ES-I3 (cell line): Measurements from ENCODE around the gene PELI3.
"Not testable (repeated sequence)": the region's sequence is repeated elsewhere in the genome, so short reads cannot be mapped to it uniquely, and the experiment has no call there.

ENCODE experiments used
- H3K36me3 ChIP-seq: 2 replicates; pipeline ENCODE4 v1.6.1; 2013; ENCODE audit warnings: mild to moderate bottlenecking, low read length, control low read depth, moderate library complexity; ENCODE audit not compliant: insufficient read depth
- H3K4me1 ChIP-seq: 2 replicates; pipeline ENCODE4 v1.6.1; 2013; ENCODE audit warnings: mild to moderate bottlenecking, control low read depth, low read length; ENCODE audit not compliant: insufficient read depth
- H3K9ac ChIP-seq: 2 replicates; pipeline ENCODE4 v1.6.1; 2013; ENCODE audit warnings: low read depth, mild to moderate bottlenecking, low read length, moderate library complexity
- H3K9me3 ChIP-seq: 2 replicates; pipeline ENCODE4 v1.6.1; 2013; ENCODE audit warnings: mild to moderate bottlenecking, low read length, moderate library complexity; ENCODE audit not compliant: control insufficient read depth, insufficient read depth

PELI3 gene

DNA sequence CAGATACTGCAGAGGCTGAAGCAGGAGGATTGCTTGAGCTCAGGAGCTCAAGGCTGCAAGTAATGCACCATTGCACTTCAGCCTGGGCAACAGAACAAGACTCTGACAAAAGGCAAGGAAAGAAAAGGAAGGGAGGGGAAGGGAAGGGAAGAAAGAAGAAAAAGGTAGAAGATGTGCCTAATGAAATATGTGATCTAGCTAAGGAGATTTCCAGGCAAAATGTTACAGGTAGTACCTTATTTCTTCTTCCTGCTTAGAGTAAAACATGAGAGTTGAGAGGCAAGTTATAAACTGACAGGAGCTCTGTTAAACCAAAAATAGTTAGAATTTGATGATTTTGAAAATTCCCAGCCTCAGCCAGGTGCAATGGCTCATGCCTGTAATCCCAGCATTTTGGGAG, 4.7 kb upstream of the PELI3 start:
- Histone ChIP-seq H3K36me3 (no peaks in the 10 kb centered on the region), H3K4me1 (no peaks in the 10 kb centered on the region), H3K9me3 (no peaks in the 10 kb centered on the region), H3K9ac (no peak overlapping the region)

DNA sequence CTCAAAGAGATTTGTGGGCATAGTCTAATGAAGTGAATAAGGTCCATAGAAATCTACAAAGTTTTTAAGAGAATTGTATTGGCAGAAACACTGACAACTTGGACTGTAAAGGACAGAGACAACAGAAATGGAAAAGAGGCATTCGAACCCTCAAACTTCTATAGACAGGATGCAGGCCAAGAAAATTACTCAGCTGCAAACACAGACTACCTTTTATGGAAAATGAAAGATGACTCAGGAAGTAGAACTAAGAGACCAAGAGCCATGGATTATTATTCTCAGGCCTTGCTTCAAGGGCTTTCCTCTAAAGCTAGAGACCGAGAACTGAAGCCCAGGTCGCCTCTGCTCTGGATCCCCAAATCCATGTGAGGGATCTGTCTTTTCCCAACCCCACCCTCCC, 3.8 kb upstream of the PELI3 start:
- H3K36me3 ChIP-seq = no peaks in the 10 kb centered on the region
- H3K9me3 ChIP-seq = no peaks in the 10 kb centered on the region
- no peaks in the 10 kb centered on the region for H3K4me1 ChIP-seq
- H3K9ac ChIP-seq = no peak overlapping the region

DNA sequence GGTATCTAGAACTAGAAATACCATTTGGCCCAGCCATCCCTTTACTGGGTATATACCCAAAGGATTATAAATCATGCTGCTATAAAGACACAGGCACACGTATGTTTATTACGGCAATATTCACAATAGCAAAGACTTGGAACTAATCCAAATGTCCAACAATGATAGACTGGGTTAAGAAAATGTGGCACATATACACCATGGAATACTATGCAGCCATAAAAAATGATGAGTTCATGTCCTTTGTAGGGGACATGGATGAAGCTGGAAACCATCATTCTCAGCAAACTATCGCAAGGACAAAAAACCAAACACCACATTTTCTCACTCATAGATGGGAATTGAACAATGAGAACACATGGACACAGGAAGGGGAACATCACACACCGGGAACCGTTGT, 2.6 kb upstream of the PELI3 start:
- H3K4me1 ChIP-seq, H3K9ac ChIP-seq, H3K36me3 ChIP-seq, H3K9me3 ChIP-seq: not testable (repeated sequence)

- peaks cover 5% of the 10 kb centered on the region; the same call in 1 of the 2 replicates for H3K4me1 ChIP-seq
- no peaks in the 10 kb centered on the region for H3K9me3 ChIP-seq
- no peaks in the 10 kb centered on the region for H3K36me3 ChIP-seq
- H3K9ac ChIP-seq = no peak overlapping the region
Observed at GRCh38 chr11:66464916-66465315, 1.8 kb upstream of the PELI3 start.

GRCh38 chr11:66465373-66466224, 1.1 kb upstream of the PELI3 start:
- peak overlapping the region; percentile 93; the same call in 1 of the 2 replicates for H3K9ac ChIP-seq
- H3K4me1 ChIP-seq = peaks cover 11% of the 10 kb centered on the region; the same call in 1 of the 2 replicates

GRCh38 chr11:66467034-66467659, 442 bp downstream of the PELI3 start:
- Histone ChIP-seq H3K36me3 (no peaks in the 10 kb centered on the region), H3K9ac (peak overlapping the region; percentile 93; the same call in 1 of the 2 replicates), H3K4me1 (peaks cover 11% of the 10 kb centered on the region; the same call in 1 of the 2 replicates), H3K9me3 (no peaks in the 10 kb centered on the region)

More at GRCh38 chr11:66465373-66466224, 1.1 kb upstream of the PELI3 start:
- H3K9me3 ChIP-seq = no peaks in the 10 kb centered on the region
- H3K36me3 ChIP-seq = no peaks in the 10 kb centered on the region

DNA sequence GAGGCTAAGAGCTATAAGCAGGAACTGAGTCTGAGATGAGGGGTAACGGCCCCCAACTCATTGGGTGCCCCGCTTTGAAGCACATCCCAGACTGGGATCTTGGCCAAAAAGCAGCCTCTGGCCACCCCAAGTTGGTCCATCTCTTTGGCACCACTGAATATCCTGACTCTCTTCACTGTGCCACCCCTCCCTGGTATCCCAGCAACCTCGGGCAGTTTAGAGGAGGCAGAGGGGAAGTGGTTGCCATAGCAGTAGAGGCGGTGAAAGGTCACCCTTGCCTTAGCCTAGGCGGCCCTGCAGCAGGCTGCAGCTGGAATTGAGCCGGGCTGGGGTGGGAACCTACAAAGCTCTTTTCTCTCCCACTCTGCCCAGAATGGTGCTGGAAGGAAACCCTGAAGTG, 1.1 kb downstream of the PELI3 start:
- Histone ChIP-seq H3K9me3 (no peaks in the 10 kb centered on the region), H3K4me1 (peaks cover 11% of the 10 kb centered on the region; the same call in 1 of the 2 replicates), H3K9ac (peak overlapping the region; percentile 93; the same call in 1 of the 2 replicates), H3K36me3 (no peaks in the 10 kb centered on the region)

DNA sequence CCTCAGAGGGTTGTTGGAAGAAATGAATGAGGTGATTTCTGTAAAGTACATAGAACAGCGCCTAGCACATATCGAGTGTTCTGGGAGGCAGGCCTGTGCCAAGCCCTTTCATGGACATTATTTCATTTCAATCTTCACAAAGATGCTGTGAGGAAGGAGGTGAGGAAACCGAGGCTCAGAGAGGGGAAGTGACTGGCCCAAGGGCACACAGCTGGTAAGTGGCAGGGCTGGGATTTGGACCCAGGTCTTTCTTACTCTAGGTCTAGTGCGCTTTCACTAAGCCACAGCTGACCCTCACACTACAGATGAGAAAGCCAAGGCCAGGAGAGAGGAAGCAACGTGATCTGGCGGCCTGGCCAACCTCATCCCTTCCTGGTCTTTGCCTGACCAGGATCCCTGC, 2.0 kb downstream of the PELI3 start:
- peaks cover 11% of the 10 kb centered on the region; the same call in 1 of the 2 replicates for H3K4me1 ChIP-seq
- no peaks in the 10 kb centered on the region for H3K36me3 ChIP-seq
- H3K9ac ChIP-seq = no peak overlapping the region
- no peaks in the 10 kb centered on the region for H3K9me3 ChIP-seq

- Histone ChIP-seq H3K36me3 (peaks cover 2% of the 10 kb centered on the region; the same call in 1 of the 2 replicates), H3K9ac (no peak overlapping the region), H3K9me3 (no peaks in the 10 kb centered on the region), H3K4me1 (peaks cover 11% of the 10 kb centered on the region; the same call in 1 of the 2 replicates)
Observed at GRCh38 chr11:66469441-66469840, 2.7 kb downstream of the PELI3 start.

DNA sequence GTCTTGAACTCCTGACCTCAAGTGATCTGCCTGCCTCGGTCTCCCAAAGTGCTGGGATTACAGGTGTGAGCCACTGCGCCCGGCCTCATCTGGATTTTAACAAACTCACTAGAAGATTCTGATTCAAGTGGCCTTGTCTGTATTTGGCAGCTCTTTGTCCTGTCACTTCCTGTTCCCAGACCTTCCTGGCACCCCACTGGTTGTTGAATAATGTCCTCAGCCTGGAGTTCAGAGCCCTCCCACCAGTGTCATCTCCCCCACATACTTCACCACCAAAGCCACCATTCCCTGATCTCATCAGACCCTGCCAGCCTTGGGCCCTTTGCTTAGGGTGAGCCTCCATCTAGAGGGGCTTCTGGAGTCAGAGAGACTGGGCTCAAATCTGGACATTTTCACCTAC, 3.3 kb downstream of the PELI3 start:
- H3K36me3 ChIP-seq = peaks cover 2% of the 10 kb centered on the region; the same call in 1 of the 2 replicates
- no peak overlapping the region for H3K9ac ChIP-seq
- no peaks in the 10 kb centered on the region for H3K9me3 ChIP-seq
- peaks cover 11% of the 10 kb centered on the region; the same call in 1 of the 2 replicates for H3K4me1 ChIP-seq

DNA sequence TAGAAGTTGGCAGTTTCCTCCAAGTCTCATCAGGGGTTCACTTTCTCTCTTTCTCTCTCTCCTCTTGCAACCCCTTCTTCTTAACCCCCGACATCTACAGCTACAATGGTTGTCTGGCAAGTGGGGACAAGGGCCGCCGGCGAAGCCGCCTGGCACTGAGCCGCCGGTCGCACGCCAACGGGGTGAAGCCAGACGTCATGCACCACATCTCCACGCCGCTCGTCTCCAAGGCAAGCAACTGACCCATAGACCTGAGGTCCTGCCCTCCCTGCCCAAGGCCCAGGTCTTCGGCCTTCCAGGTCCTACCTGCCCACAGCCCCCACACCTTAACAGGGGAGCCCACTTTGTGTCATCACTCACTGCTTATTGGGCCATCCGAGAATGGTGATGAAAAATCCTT, 4.4 kb downstream of the PELI3 start:
- H3K9ac ChIP-seq = no peak overlapping the region
- H3K36me3 ChIP-seq = peaks cover 2% of the 10 kb centered on the region; the same call in 1 of the 2 replicates
- peaks cover 11% of the 10 kb centered on the region; the same call in 1 of the 2 replicates for H3K4me1 ChIP-seq
- H3K9me3 ChIP-seq = no peaks in the 10 kb centered on the region

- Histone ChIP-seq H3K9me3 (no peaks in the 10 kb centered on the region), H3K9ac (no peak overlapping the region), H3K4me1 (peaks cover 16% of the 10 kb centered on the region; the same call in 1 of the 2 replicates), H3K36me3 (peaks cover 2% of the 10 kb centered on the region; the same call in 1 of the 2 replicates)
Observed at GRCh38 chr11:66472054-66472453, 5.3 kb downstream of the PELI3 start.

GRCh38 chr11:66473167-66473566, 6.5 kb downstream of the PELI3 start:
- Histone ChIP-seq H3K4me1 (peaks cover 16% of the 10 kb centered on the region; the same call in 1 of the 2 replicates), H3K36me3 (peaks cover 2% of the 10 kb centered on the region; the same call in 1 of the 2 replicates), H3K9ac (no peak overlapping the region), H3K9me3 (no peaks in the 10 kb centered on the region)

- Histone ChIP-seq H3K36me3 (peaks cover 2% of the 10 kb centered on the region; the same call in 1 of the 2 replicates), H3K9me3 (no peaks in the 10 kb centered on the region), H3K9ac (no peak overlapping the region), H3K4me1 (peaks cover 16% of the 10 kb centered on the region; the same call in 1 of the 2 replicates)
Observed at GRCh38 chr11:66473608-66474515, 7.2 kb downstream of the PELI3 start.
